ENCODE results near the gene ADAMTS14.

ADAMTS14 gene

DNA sequence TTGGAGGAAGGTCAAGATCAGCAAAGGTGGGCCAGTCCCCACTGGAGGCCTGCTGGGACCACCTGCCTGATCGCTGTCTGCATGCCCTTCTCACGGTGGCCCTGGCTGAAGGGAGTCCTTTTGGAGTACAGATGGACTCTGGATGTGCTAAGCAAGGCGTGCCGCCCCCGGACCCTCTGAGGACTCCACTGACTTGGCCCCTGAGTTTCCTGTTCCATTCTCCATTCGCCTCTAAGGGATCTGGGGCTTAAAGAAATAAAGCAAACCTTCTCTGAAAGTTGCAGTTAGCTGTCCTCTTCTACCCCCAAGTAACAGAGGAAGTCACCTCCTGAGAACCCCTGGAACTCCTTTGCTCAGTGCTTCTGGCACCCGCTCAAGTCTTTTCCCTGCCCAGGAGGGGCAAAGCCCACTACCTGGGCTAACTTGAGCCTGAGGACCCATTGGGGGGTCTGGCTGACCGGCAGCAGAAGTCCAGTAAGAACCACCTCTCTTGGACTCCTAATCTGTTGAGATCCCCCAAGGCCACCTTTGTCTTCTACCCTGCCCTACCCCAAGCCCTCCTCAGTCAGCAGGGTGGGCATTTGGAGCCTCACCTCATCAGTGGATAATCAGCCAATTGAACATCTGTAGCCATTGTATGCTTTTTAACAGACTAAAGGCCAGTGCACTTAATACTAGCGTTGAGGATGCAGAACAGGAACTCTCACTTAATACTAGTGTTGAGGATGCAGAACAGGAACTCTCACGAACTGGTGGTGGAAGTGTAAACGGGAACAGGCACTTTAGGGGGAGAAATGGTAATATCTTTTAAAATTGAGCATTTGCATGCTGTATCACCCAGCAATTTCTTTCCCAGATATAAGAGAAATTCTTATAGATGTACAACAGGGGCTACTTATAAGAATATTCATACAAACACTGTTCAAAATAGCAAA is 110.7 kb downstream of the ADAMTS14 start:
- Histone ChIP-seq H3K4me3 (ENCODE audit: low read depth in 1 of 2, low read length in 2 of 2) (no peak overlapping the region), H3K27me3 (ENCODE audit: control insufficient read depth in 1 of 2, insufficient read depth in 2 of 2, low read length in 2 of 2) (peaks cover 0 to 4% of the 10 kb centered on the region in 2 donors), H3K27ac (ENCODE audit: low read depth, low read length) (no peak overlapping the region), H3K9ac (ENCODE audit: low read depth in 1 of 2, low read length in 2 of 2) (no peak overlapping the region), H3K36me3 (ENCODE audit: control insufficient read depth in 1 of 2, insufficient read depth in 2 of 2, low read length in 2 of 2) (no peaks in the 10 kb centered on the region), H3K4me1 (ENCODE audit: control insufficient read depth in 1 of 2, insufficient read depth in 2 of 2, low read length in 2 of 2) (no peaks in the 10 kb centered on the region), H3K9me3 (ENCODE audit: control insufficient read depth in 1 of 2, low read length in 2 of 2) (no peaks in the 10 kb centered on the region)

GRCh38 chr10:70784016-70784415 is 111.7 kb downstream of the ADAMTS14 start:
- H3K27ac ChIP-seq (ENCODE audit: low read depth, low read length) = no peak overlapping the region
- no peaks in the 10 kb centered on the region for H3K36me3 ChIP-seq (ENCODE audit: control insufficient read depth in 1 of 2, insufficient read depth in 2 of 2, low read length in 2 of 2)
- no peak overlapping the region for H3K9ac ChIP-seq (ENCODE audit: low read depth in 1 of 2, low read length in 2 of 2)
- H3K4me3 ChIP-seq (ENCODE audit: low read depth in 1 of 2, low read length in 2 of 2) = no peak overlapping the region
- no peaks in the 10 kb centered on the region for H3K9me3 ChIP-seq (ENCODE audit: control insufficient read depth in 1 of 2, low read length in 2 of 2)
- no peaks in the 10 kb centered on the region for H3K4me1 ChIP-seq (ENCODE audit: control insufficient read depth in 1 of 2, insufficient read depth in 2 of 2, low read length in 2 of 2)
- H3K27me3 ChIP-seq (ENCODE audit: control insufficient read depth in 1 of 2, insufficient read depth in 2 of 2, low read length in 2 of 2) = peaks cover 0 to 4% of the 10 kb centered on the region in 2 donors

DNA sequence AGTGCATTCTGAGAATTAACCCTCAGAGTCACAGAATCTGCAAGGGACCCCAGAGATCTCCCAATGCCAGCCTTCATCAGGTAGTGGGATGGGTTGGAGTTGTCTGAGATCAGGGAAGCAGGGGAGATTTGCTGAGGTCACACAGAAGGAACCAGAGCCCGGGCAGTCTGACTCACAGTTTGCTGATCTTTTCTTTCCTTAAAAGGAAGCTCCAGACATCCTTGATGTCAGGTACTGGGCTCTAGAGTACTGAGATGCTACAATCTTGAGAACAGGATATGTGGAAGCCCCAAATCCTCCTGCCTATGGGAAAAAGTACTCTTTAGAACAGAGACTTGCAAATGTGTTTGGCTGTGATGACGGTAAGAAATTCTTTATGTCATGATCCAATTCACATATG is 112.2 kb downstream of the ADAMTS14 start:
- no peaks in the 10 kb centered on the region for H3K36me3 ChIP-seq (ENCODE audit: control insufficient read depth in 1 of 2, insufficient read depth in 2 of 2, low read length in 2 of 2)
- H3K9me3 ChIP-seq (ENCODE audit: control insufficient read depth in 1 of 2, low read length in 2 of 2) = no peaks in the 10 kb centered on the region
- H3K27ac ChIP-seq (ENCODE audit: low read depth, low read length) = no peak overlapping the region
- no peak overlapping the region for H3K9ac ChIP-seq (ENCODE audit: low read depth in 1 of 2, low read length in 2 of 2)
- H3K27me3 ChIP-seq (ENCODE audit: control insufficient read depth in 1 of 2, insufficient read depth in 2 of 2, low read length in 2 of 2) = peaks cover 0 to 4% of the 10 kb centered on the region in 2 donors
- no peaks in the 10 kb centered on the region for H3K4me1 ChIP-seq (ENCODE audit: control insufficient read depth in 1 of 2, insufficient read depth in 2 of 2, low read length in 2 of 2)
- no peak overlapping the region for H3K4me3 ChIP-seq (ENCODE audit: low read depth in 1 of 2, low read length in 2 of 2)

DNA sequence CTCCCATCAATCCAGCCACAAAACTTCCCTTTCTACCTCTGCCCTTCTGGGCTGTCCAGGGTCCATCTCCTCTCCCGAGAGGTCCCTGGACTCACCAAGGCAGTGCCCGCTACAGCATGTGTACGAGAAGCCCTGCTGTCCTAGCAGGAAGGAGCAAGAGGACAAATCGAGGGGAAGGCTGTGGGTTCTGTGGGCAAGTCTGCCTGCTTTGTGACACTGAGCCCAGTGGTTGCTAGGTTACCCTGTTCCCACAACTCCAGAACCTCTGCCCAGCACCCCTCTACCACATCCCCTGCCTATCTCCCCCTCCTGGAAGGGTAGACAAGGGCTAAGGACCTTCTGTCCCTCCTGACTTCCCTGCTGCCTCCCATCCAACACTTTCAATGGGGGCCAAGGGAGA is 112.9 kb downstream of the ADAMTS14 start, which contains the start of gene TBATA:
TSS of gene TBATA (minus strand) at position 188 of the 400 bp plus-strand sequence. CDS start 1,998 bp downstream, outside the sequence.
- no peaks in the 10 kb centered on the region for H3K9me3 ChIP-seq (ENCODE audit: control insufficient read depth in 1 of 2, low read length in 2 of 2)
- H3K27me3 ChIP-seq (ENCODE audit: control insufficient read depth in 1 of 2, insufficient read depth in 2 of 2, low read length in 2 of 2) = peaks cover 0 to 4% of the 10 kb centered on the region in 2 donors
- H3K4me1 ChIP-seq (ENCODE audit: control insufficient read depth in 1 of 2, insufficient read depth in 2 of 2, low read length in 2 of 2) = no peaks in the 10 kb centered on the region
- no peak within 1 kb of the TSS for H3K27ac ChIP-seq (ENCODE audit: low read depth, low read length)
- H3K36me3 ChIP-seq (ENCODE audit: control insufficient read depth in 1 of 2, insufficient read depth in 2 of 2, low read length in 2 of 2) = no peaks in the 10 kb centered on the region
- no peak within 1 kb of the TSS for H3K9ac ChIP-seq (ENCODE audit: low read depth in 1 of 2, low read length in 2 of 2)
- no peak within 1 kb of the TSS for H3K4me3 ChIP-seq (ENCODE audit: low read depth in 1 of 2, low read length in 2 of 2)

- Histone ChIP-seq H3K4me3 (ENCODE audit: low read depth in 1 of 2, low read length in 2 of 2) (no peak overlapping the region), H3K27me3 (ENCODE audit: control insufficient read depth in 1 of 2, insufficient read depth in 2 of 2, low read length in 2 of 2) (peaks cover 0 to 4% of the 10 kb centered on the region in 2 donors), H3K36me3 (ENCODE audit: control insufficient read depth in 1 of 2, insufficient read depth in 2 of 2, low read length in 2 of 2) (no peaks in the 10 kb centered on the region), H3K4me1 (ENCODE audit: control insufficient read depth in 1 of 2, insufficient read depth in 2 of 2, low read length in 2 of 2) (no peaks in the 10 kb centered on the region), H3K27ac (ENCODE audit: low read depth, low read length) (no peak overlapping the region), H3K9ac (ENCODE audit: low read depth in 1 of 2, low read length in 2 of 2) (no peak overlapping the region), H3K9me3 (ENCODE audit: control insufficient read depth in 1 of 2, low read length in 2 of 2) (no peaks in the 10 kb centered on the region)
Observed at GRCh38 chr10:70786799-70787415, 114.6 kb downstream of the ADAMTS14 start.

GRCh38 chr10:70791386-70792039 is 119.2 kb downstream of the ADAMTS14 start:
- H3K27ac ChIP-seq (ENCODE audit: low read depth, low read length) = no peak overlapping the region
- H3K9me3 ChIP-seq (ENCODE audit: control insufficient read depth in 1 of 2, low read length in 2 of 2) = no peaks in the 10 kb centered on the region
- H3K36me3 ChIP-seq (ENCODE audit: control insufficient read depth in 1 of 2, insufficient read depth in 2 of 2, low read length in 2 of 2) = no peaks in the 10 kb centered on the region
- no peaks in the 10 kb centered on the region for H3K27me3 ChIP-seq (ENCODE audit: control insufficient read depth in 1 of 2, insufficient read depth in 2 of 2, low read length in 2 of 2)
- no peaks in the 10 kb centered on the region for H3K4me1 ChIP-seq (ENCODE audit: control insufficient read depth in 1 of 2, insufficient read depth in 2 of 2, low read length in 2 of 2)
- H3K9ac ChIP-seq (ENCODE audit: low read depth in 1 of 2, low read length in 2 of 2) = no peak overlapping the region
- H3K4me3 ChIP-seq (ENCODE audit: low read depth in 1 of 2, low read length in 2 of 2) = no peak overlapping the region

- H3K4me3 ChIP-seq (ENCODE audit: low read depth in 1 of 2, low read length in 2 of 2) = no peak overlapping the region
- H3K9ac ChIP-seq (ENCODE audit: low read depth in 1 of 2, low read length in 2 of 2) = no peak overlapping the region
- H3K4me1 ChIP-seq (ENCODE audit: control insufficient read depth in 1 of 2, insufficient read depth in 2 of 2, low read length in 2 of 2) = no peaks in the 10 kb centered on the region
- H3K27me3 ChIP-seq (ENCODE audit: control insufficient read depth in 1 of 2, insufficient read depth in 2 of 2, low read length in 2 of 2) = no peaks in the 10 kb centered on the region
- H3K9me3 ChIP-seq (ENCODE audit: control insufficient read depth in 1 of 2, low read length in 2 of 2) = no peaks in the 10 kb centered on the region
- H3K36me3 ChIP-seq (ENCODE audit: control insufficient read depth in 1 of 2, insufficient read depth in 2 of 2, low read length in 2 of 2) = no peaks in the 10 kb centered on the region
- H3K27ac ChIP-seq (ENCODE audit: low read depth, low read length) = no peak overlapping the region
Observed at GRCh38 chr10:70795613-70796012, 123.3 kb downstream of the ADAMTS14 start.

GRCh38 chr10:70797840-70798239 is 125.5 kb downstream of the ADAMTS14 start:
- H3K4me3 ChIP-seq (ENCODE audit: low read depth in 1 of 2, low read length in 2 of 2) = no peak overlapping the region
- no peaks in the 10 kb centered on the region for H3K4me1 ChIP-seq (ENCODE audit: control insufficient read depth in 1 of 2, insufficient read depth in 2 of 2, low read length in 2 of 2)
- H3K9me3 ChIP-seq (ENCODE audit: control insufficient read depth in 1 of 2, low read length in 2 of 2) = no peaks in the 10 kb centered on the region
- H3K9ac ChIP-seq (ENCODE audit: low read depth in 1 of 2, low read length in 2 of 2) = no peak overlapping the region
- no peaks in the 10 kb centered on the region for H3K36me3 ChIP-seq (ENCODE audit: control insufficient read depth in 1 of 2, insufficient read depth in 2 of 2, low read length in 2 of 2)
- H3K27ac ChIP-seq (ENCODE audit: low read depth, low read length) = no peak overlapping the region
- no peaks in the 10 kb centered on the region for H3K27me3 ChIP-seq (ENCODE audit: control insufficient read depth in 1 of 2, insufficient read depth in 2 of 2, low read length in 2 of 2)

GRCh38 chr10:70799124-70799523 is 126.8 kb downstream of the ADAMTS14 start:
- Histone ChIP-seq H3K27me3 (ENCODE audit: control insufficient read depth in 1 of 2, insufficient read depth in 2 of 2, low read length in 2 of 2) (no peaks in the 10 kb centered on the region), H3K27ac (ENCODE audit: low read depth, low read length) (no peak overlapping the region), H3K9me3 (ENCODE audit: control insufficient read depth in 1 of 2, low read length in 2 of 2) (no peaks in the 10 kb centered on the region), H3K4me3 (ENCODE audit: low read depth in 1 of 2, low read length in 2 of 2) (no peak overlapping the region), H3K9ac (ENCODE audit: low read depth in 1 of 2, low read length in 2 of 2) (no peak overlapping the region), H3K36me3 (ENCODE audit: control insufficient read depth in 1 of 2, insufficient read depth in 2 of 2, low read length in 2 of 2) (no peaks in the 10 kb centered on the region), H3K4me1 (ENCODE audit: control insufficient read depth in 1 of 2, insufficient read depth in 2 of 2, low read length in 2 of 2) (no peaks in the 10 kb centered on the region)

DNA sequence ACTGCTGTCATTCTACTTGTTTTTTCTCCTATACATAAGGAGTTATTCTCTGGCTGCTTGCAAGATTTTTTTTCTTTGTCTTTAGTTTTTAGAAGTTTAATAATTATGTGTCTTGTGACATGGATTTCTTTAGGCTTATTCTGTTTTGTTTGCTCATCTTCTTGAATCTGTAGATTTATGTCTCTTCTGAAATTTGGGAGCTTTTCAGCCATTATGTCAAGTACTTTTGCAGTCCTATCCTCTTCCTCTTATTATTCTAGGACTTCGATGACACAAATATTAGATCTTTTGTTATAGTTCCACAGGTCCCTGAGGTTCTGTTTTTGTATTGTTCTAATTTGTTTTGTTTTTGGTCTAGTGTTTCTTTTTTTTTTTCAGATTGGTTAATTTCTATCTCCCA is 129.5 kb downstream of the ADAMTS14 start:
- no peak overlapping the region for H3K9ac ChIP-seq (ENCODE audit: low read depth in 1 of 2, low read length in 2 of 2)
- H3K9me3 ChIP-seq (ENCODE audit: control insufficient read depth in 1 of 2, low read length in 2 of 2) = no peaks in the 10 kb centered on the region
- no peaks in the 10 kb centered on the region for H3K36me3 ChIP-seq (ENCODE audit: control insufficient read depth in 1 of 2, insufficient read depth in 2 of 2, low read length in 2 of 2)
- no peaks in the 10 kb centered on the region for H3K4me1 ChIP-seq (ENCODE audit: control insufficient read depth in 1 of 2, insufficient read depth in 2 of 2, low read length in 2 of 2)
- no peak overlapping the region for H3K4me3 ChIP-seq (ENCODE audit: low read depth in 1 of 2, low read length in 2 of 2)
- no peaks in the 10 kb centered on the region for H3K27me3 ChIP-seq (ENCODE audit: control insufficient read depth in 1 of 2, insufficient read depth in 2 of 2, low read length in 2 of 2)
- H3K27ac ChIP-seq (ENCODE audit: low read depth, low read length) = no peak overlapping the region

All from duodenal mucosa (tissue), 2 donors.